Upper lobe of right lung (tissue), 1 donor: ENCODE measurements around the gene DEAF1. TPM values are rescaled to one million over a fixed set of nuclear protein-coding genes. Genes with fewer than 3 reads are reported as not detected.
A peak's percentile ranks its signal among the peaks of the same experiment; 100 is the strongest.
"Not testable (repeated sequence)": the region's sequence is repeated elsewhere in the genome, so short reads cannot be mapped to it uniquely, and the experiment has no call there.

ENCODE experiments used
- ATAC-seq: fragments of 200-7000 bp; cut with Tn5 transposase; one replicate; pipeline ENCODE4 v1.9.1; 2020; ENCODE audit warnings: mild to moderate bottlenecking, moderate library complexity
- DNase-seq: peaks from one replicate; pipeline ENCODE4 v3.0.0-alpha.2; 2020
- H3K27ac ChIP-seq: fragments of 200-600 bp; one replicate; pipeline ENCODE4 v1.8.0; 2022
- H3K27me3 ChIP-seq: fragments of 200-600 bp; one replicate; pipeline ENCODE4 v1.8.0; 2022; ENCODE audit warnings: mild to moderate bottlenecking
- H3K36me3 ChIP-seq: fragments of 200-600 bp; one replicate; pipeline ENCODE4 v1.8.0; 2022
- H3K4me1 ChIP-seq: fragments of 200-600 bp; one replicate; pipeline ENCODE4 v1.8.0; 2022
- H3K4me3 ChIP-seq: fragments of 200-600 bp; one replicate; pipeline ENCODE4 v1.8.0; 2022; ENCODE audit warnings: mild to moderate bottlenecking
- H3K9me3 ChIP-seq: fragments of 200-600 bp; one replicate; pipeline ENCODE4 v1.8.0; 2022
- CTCF ChIP-seq: fragments of 200-600 bp; IDR thresholded peaks from one replicate; pipeline ENCODE4 v1.8.0; 2022; ENCODE audit warnings: antibody characterized with exemption
- intact Hi-C: fragments of 100-400 bp; cut with DNase I; formaldehyde crosslinking; loops from one replicate; pipeline ENCODE4 v1.11.0; 2022
- total RNA-seq: library from RNA; stranded (reverse); fragmentation: NEBNext Ultra II Directional; extraction: Animal tissue kit (Norgen Biotek cat#: 25700); gene quantifications from one replicate; pipeline ENCODE4 v1.2.1, GENCODE V29; 2021
- donor health status: DM: no; HTN: yes; CAD: no; lungs with severe emphysema.

The DEAF1 gene
- total RNA-seq, 1 donor from 2014 or later: 27.1 TPM

- peaks cover 20% of the 10 kb centered on the region for H3K4me1 ChIP-seq
- no peaks in the 10 kb centered on the region for H3K9me3 ChIP-seq
- no peak overlapping the region for H3K4me3 ChIP-seq
- intact Hi-C loops: no loop called here
- H3K36me3 ChIP-seq: peaks cover 32% of the 10 kb centered on the region
- no peak for TF ChIP-seq CTCF
- H3K27me3 ChIP-seq: no peaks in the 10 kb centered on the region
- no peak overlapping the region for H3K27ac ChIP-seq
- DNase-seq (no peak), ATAC-seq (no peak)
These were observed 3.1 kb downstream of the DEAF1 start for GRCh38 chr11:691710-692590.

- Histone ChIP-seq H3K4me1 (peaks cover 13% of the 10 kb centered on the region), H3K4me3 (no peak overlapping the region), H3K9me3 (no peaks in the 10 kb centered on the region), H3K27me3 (no peaks in the 10 kb centered on the region), H3K36me3 (peaks cover 41% of the 10 kb centered on the region), H3K27ac (no peak overlapping the region)
- DNase-seq: no peak
- intact Hi-C loops: no loop called here
- no peak for TF ChIP-seq CTCF
- no peak for ATAC-seq
These were observed 4.0 kb downstream of the DEAF1 start for GRCh38 chr11:690738-691633.

GRCh38 chr11:690244-690643, 4.8 kb downstream of the DEAF1 start:
- DNase-seq, H3K27ac ChIP-seq, intact Hi-C loops, ATAC-seq, H3K4me3 ChIP-seq, H3K9me3 ChIP-seq, H3K27me3 ChIP-seq: not testable (repeated sequence)
- Histone ChIP-seq H3K4me1 (peaks cover 13% of the 10 kb centered on the region), H3K36me3 (peaks cover 49% of the 10 kb centered on the region)

GRCh38 chr11:689625-690024, 5.4 kb downstream of the DEAF1 start:
- H3K27me3 ChIP-seq: no peaks in the 10 kb centered on the region
- intact Hi-C loops: no loop called here
- H3K4me1 ChIP-seq: peaks cover 13% of the 10 kb centered on the region
- H3K9me3 ChIP-seq: no peaks in the 10 kb centered on the region
- no peak for DNase-seq
- peak; percentile 33 for ATAC-seq
- no peak overlapping the region for H3K4me3 ChIP-seq
- peaks cover 55% of the 10 kb centered on the region for H3K36me3 ChIP-seq
- no peak overlapping the region for H3K27ac ChIP-seq
- TF ChIP-seq CTCF: no peak

- DNase-seq (no peak), ATAC-seq (no peak)
- Histone ChIP-seq H3K4me3 (no peak overlapping the region), H3K27ac (no peak overlapping the region), H3K9me3 (no peaks in the 10 kb centered on the region), H3K4me1 (peaks cover 10% of the 10 kb centered on the region), H3K36me3 (peaks cover 64% of the 10 kb centered on the region), H3K27me3 (no peaks in the 10 kb centered on the region)
- intact Hi-C loops: no loop called here
- TF ChIP-seq CTCF: no peak
These were observed 6.3 kb downstream of the DEAF1 start for GRCh38 chr11:688681-689080.

GRCh38 chr11:687751-688150, 7.3 kb downstream of the DEAF1 start:
- no peak overlapping the region for H3K27ac ChIP-seq
- no peaks in the 10 kb centered on the region for H3K27me3 ChIP-seq
- intact Hi-C loops: no loop called here
- DNase-seq: no peak
- H3K4me3 ChIP-seq: no peak overlapping the region
- no peak for TF ChIP-seq CTCF
- no peaks in the 10 kb centered on the region for H3K9me3 ChIP-seq
- no peak for ATAC-seq
- H3K36me3 ChIP-seq: peaks cover 71% of the 10 kb centered on the region
- H3K4me1 ChIP-seq: peaks cover under 1% of the 10 kb centered on the region
